ENCODE measurements around the gene AFAP1.
A peak's percentile ranks its signal among the peaks of the same experiment; 100 is the strongest.

The AFAP1 gene

GRCh38 chr4:7821245-7822136 lies 118.2 kb downstream of the AFAP1 start:
- no peak for DNase-seq (ENCODE audit: low read depth in 2 of 2)

GRCh38 chr4:7820031-7820818 lies 119.4 kb downstream of the AFAP1 start:
- DNase-seq (ENCODE audit: low read depth in 2 of 2), result no peak

DNA sequence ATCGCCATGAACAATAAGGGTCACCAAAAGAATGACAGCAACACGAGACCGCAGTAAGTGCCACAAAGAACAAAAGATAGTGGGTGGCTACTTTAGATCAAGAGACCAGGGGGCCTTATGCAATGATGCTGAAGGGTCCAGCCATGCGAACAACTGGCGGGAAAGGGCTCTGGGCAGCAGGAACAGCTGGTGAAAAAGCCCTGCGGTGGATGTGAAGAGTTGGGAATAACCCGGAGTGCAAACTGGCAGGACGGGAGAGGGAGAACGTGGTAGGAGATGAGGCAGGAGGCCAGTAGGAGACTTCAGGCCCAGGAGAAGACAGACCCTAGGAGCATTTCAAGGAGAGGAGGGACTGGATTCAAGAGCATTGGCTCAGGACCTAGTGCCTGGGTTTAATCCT lies 120.2 kb downstream of the AFAP1 start:
- no peak for DNase-seq (ENCODE audit: low read depth in 2 of 2)

DNA sequence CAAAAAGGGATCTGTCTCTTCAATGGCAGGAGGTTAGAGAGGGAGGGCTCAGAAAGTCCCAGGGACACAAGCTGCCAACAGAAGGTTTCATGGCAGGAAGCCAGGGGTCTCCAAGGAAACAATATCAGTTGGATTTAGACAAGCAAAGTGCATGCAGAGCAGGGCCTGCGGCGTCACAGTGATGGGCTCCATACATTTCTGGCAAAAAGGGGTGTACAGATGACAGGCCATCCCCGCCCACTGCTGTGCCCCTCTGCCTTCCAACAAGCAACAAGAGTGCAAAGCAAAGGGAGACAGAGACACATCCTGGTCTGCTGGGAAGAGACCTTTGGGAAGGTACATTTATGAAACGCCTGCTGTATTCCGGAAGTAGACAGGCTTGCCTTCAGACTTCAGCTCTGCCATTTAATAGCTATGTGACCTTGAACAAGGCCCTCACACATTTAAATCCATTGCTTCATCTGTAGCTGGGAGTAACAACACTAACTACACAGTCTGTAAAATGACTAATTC lies 121.2 kb downstream of the AFAP1 start:
- DNase-seq (ENCODE audit: low read depth in 2 of 2), result no peak

DNA sequence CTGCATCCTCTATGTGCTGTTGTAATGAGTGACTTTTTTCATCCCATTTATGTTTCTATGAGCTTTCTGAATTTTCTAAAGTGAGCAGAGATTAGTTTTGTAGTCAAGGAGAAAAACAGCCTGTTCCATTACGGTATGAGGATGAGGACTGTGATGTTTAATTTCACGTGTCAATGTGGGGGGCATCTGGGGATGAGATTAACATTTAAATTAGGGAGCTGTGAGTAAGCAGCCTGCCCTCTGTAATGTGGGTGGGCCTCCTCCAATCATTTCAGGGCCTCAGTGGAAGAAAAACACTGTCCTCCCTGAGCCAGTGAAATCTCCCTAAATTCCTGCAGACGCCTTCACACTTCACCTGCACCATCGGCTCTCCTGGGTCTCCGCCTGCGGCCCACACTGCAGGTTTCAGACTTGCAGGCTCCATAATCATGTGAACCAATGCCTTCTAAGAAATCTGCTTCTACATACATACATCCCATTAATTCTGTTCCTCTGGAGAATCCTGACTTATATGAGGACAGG lies 121.7 kb downstream of the AFAP1 start:
- DNase-seq (ENCODE audit: low read depth in 2 of 2), result no peak

- DNase-seq (ENCODE audit: low read depth in 2 of 2), result no peak
Measured at GRCh38 chr4:7816771-7817170, 122.9 kb downstream of the AFAP1 start.

- DNase-seq (ENCODE audit: low read depth in 2 of 2), result no peak
Measured at GRCh38 chr4:7815981-7816380, 123.7 kb downstream of the AFAP1 start.

GRCh38 chr4:7815562-7815961 lies 124.1 kb downstream of the AFAP1 start:
- no peak for DNase-seq (ENCODE audit: low read depth in 2 of 2)

- no peak for DNase-seq (ENCODE audit: low read depth in 2 of 2)
Measured at GRCh38 chr4:7814451-7814850, 125.2 kb downstream of the AFAP1 start.

GRCh38 chr4:7813674-7814073 lies 126.0 kb downstream of the AFAP1 start:
- DNase-seq (ENCODE audit: low read depth in 2 of 2), result peak in 1 of 2 donors; percentile 15

DNA sequence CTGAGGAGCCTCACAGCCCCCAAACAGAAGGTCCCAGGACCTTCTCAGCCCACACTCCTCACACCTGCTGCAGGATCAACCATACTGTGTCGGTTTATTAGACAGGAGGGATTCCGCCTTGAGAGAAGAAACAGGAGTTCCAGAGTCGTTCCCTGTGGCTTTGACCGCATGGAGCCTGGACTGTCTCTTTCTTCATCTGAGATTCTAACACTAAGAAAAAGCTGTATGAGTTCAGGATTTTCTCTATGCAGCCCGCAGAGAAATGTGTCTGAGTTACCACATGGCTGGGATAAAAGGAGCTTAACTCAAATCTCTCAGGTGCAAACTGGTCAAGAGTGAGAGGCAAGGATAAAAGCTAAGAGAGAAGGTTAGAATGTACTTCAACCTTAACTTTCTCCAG lies 126.7 kb downstream of the AFAP1 start:
- DNase-seq (ENCODE audit: low read depth in 2 of 2), result no peak

DNA sequence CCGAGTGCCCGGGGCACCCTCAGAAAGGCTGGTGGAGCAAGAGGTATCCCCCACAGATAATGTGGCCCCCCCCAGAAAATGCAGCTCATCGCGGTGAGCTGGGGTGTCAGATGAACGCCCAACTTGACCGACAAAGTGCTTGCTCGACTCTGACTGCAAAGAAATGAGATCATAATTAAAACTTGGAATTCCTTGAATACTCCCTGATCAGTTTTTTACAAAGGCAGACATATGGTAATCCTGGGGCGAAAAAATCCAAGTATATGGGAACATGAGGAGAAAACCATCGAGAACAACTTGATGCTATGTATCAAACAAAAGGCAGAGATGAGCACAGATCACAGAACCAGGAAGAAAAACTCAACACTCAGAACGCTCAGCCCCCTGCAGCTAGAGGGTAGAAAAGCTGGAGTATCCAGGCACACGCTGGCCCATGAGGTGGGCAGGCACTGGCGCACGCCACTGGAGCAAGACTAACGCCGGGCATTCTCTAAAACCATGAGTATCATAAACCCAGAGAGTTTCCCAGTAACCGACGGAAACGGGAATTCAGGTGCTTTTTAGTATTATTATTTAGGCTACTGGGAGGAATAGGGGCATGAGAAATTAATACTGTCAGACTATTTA lies 127.3 kb downstream of the AFAP1 start:
- no peak for DNase-seq (ENCODE audit: low read depth in 2 of 2)

DNA sequence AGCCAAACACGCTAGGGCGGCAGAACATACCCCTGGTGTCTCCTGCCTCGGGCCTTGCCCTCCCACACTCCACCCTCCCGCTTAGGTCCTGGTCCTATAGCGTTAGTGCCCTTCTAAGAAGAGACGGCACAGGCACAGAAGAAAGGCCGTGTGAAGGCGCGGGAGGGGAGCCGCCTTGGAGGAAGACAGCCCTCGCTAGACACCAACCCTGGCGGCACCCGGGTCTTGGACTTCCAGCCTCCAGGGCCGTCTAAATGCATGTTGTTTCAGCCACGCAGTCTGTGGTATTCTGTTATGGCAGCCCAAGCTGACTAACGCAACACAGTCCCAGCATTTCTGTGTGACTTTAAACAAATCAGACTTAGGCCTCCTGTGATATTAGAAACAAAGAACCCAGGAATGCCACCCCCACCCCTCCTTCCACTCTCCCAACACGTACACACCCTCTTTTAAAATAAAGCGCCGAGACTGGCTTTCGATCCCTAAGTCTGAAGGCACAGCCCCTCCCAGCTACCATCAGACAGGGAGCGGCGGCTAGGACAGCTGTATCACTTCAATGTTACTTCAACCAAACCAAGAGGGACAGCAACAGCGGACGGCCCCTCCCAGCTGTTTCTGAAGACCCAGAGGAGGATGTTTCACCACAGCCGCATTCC lies 128.0 kb downstream of the AFAP1 start:
- DNase-seq (ENCODE audit: low read depth in 2 of 2), result no peak

DNA sequence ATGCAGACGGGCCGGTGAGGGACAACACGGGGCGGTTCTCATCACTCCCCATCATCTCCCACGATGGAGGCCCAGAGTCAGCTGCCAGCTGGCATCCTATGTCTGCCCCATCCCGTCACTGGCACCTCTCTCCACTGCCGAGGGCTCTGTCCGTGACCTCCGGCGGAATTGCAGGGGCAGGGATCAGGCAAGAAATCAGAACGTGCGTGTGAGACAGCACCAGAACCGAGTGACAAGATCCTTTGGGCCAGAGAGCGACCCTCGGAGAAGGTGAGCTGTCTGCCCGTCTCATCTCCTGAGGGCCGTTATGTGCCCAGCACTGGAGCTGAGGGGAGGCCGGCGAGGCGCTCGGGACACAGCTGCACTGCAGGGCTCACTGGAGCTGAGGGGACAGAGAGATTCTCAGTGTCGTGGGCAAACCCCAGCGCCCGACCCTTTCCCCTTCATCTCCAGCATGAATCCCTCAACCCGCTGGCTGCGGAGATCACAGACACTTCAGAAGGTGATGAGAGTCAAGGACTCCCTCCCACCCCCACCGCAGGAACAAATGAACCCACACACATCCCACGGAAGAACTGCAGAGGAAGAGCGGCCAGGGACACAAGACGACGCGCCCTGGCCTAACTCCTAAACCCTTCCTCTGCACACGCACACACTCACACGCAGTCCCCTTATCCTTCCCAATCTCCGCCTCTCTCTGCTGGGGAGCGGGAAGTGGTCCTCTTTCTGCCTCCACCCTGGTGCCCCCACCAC lies 128.7 kb downstream of the AFAP1 start:
- DNase-seq (ENCODE audit: low read depth in 2 of 2), result no peak

DNA sequence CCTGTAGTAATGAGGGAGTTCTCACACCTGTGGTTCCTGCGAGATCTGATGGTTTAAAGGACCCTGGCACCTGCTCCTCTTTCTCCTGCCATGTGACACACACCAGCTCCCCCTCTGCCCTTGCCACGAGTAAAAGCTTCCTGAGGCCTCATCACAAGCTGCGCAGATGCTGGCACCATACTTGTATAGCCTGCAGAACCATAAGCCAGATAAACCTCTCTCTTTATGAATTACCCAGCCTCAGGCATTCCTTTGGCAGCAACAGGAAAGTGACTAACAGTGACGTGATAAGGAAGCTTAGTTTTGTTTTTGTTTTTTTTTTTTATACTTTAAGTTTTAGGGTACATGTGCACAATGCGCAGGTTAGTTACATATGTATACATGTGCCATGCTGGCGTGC lies 130.9 kb downstream of the AFAP1 start:
- DNase-seq (ENCODE audit: low read depth in 2 of 2), result no peak

DNA sequence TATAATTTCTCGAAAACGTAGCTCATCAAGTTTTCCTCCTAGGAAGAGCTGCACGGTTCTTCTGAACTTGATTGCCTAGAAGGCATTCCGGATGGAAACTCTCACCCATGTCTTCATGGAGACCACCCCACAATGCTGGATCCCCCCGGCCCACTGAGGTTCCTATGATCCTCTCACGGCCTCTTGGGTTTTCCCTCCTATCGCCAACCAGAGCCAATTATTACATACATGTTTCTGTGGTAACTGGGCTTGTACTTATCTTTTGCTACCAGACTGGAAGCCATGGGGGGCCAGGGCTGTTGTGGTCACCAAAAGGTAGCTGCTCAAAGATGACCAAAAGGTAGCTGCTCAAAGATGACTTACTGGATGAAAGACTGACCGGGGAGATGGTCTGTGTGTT lies 131.5 kb downstream of the AFAP1 start:
- DNase-seq (ENCODE audit: low read depth in 2 of 2), result no peak

- no peak for DNase-seq (ENCODE audit: low read depth in 2 of 2)
Measured at GRCh38 chr4:7807351-7807921, 132.2 kb downstream of the AFAP1 start.

DNA sequence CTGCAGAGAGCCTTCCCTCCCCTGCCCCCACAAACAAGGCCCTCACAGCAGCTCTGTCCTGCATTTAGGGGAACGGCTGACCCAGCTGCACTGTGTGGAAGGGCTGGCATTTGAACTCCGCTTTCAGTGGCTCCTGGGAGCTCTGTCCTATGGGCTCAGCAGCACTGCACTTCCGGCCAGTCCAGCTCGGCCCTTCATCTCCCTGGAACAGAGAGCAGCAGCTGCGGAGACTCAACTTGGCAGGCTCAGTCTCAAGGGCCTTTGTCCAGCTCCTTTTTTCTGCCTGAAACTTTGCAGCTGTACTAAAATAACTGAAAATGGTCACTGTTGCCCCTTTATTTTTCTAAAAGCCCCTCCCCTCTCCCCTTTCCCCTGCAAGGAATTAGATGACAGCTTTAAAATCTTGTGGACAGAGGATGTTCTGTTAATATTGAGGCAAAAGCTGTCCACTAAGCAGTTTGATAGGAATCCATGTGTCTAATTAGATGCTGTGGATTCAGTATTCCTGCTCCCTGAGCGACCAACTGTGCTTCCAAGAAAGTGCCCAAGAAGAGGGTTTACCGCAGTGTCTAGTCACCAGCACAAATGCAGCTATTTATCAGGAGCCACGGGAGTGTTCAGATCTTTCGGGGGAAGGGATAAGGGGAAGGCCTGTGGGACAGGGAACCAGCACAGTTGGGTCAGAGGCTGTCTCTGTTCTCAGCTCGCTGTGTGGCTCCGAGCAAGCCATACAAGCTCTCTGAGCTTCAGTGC lies 133.1 kb downstream of the AFAP1 start:
- no peak for DNase-seq (ENCODE audit: low read depth in 2 of 2)

DNA sequence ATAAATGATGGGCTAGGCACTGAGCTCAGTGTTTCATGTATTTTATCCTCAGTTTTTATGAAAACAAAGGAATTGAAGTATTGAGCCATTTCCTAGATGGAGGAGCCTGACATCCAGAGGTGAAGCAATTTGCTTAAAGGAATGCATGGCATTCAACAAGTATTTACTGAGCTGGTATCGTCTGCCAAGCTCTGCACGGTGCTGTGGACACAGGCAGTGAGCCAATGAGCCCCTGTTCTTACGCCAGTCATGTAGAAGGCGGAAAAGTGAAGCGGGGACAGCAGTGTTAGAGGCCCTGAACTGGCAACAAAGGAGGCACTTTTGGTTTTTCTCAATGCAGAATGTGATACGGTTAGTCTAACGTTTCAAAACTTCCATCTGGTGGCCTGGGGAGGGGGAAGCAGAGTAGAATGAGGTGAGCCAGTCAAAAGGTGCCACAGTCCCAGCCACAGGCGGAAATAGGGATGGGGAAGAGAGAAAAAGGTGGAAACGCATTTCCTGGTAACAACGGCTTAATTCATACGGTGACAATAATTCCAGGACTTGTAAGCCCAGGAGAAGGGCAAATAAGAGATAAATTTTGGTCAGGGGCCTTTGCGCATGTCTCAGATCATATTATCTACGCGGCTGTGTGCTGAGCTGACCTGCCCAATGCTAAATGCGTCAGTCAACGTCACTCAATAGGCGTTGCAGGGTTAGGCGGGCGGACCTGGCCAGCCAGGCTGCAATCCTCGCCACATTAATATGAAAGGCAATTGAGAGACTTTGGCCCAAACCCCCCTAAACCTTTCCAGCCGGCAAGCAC lies 133.9 kb downstream of the AFAP1 start:
- no peak for DNase-seq (ENCODE audit: low read depth in 2 of 2)

Data from stimulated activated CD8-positive, alpha-beta memory T cell treated with anti-CD3 and anti-CD28 coated beads, Interleukin-15, amount 100 ng/mL, for 48 hours (primary cell).